ENCODE measurements around the gene TMIE. TPM values are rescaled to one million over a fixed set of nuclear protein-coding genes. Genes with fewer than 3 reads are reported as not detected.

Gene TMIE
- polyA plus RNA-seq, 1 donor (not counting 4 experiments of a cell fraction or from before 2014, with no cell fraction given), result 0.07 TPM

DNA sequence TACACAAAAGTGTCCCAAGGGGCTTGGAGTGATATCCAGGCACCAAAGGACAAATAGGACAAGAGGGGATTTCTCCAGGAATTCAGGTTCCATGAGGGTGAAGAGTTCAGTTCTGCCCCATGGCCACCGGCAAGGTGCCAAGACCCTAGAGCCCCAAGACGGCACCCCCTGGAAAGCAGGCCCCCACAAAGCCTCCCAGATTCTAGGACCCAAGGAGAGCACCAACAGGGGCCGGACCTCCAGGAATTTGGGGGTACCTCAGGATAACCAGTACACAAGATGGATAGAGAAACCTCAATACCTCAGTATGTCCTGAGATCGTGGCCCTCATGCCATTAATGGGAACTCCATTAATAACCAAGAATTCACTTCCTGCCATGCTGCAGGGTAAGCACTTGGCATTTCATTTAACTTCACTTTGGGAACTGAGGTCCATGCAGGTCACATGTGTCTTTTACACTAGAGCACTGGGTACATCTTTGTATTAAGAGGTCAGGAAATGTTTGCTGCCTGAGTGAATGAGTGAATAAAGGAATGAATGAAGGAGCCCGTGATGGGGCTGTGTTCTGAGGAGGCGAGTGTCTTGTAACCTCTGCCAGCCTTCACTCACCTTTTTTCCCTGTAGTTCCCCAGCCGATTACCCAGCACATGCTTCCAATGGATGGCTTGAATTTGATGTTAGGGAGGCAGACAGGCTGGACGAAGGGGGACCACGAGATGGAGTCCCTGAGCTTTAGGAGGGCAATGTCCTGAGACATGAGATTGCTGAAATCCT is 32.0 kb downstream of the TMIE start:
- dilution Hi-C loops (cut with MboI; ENCODE audit: extremely low pct_ligation_motif_present, low sequenced_read_pairs), result no loop called here
- no peaks in the 10 kb centered on the region for H3K9me1 ChIP-seq (ENCODE audit: control insufficient read depth, extremely low read depth, insufficient read depth, low read length)
- no peak overlapping the region for H3K9ac ChIP-seq (ENCODE audit: control insufficient read depth, extremely low read depth, insufficient read depth, low read length)
- no peaks in the 10 kb centered on the region for H3K79me2 ChIP-seq (ENCODE audit: control insufficient read depth, insufficient read depth, low read length)
- no peaks in the 10 kb centered on the region for H3K4me1 ChIP-seq (ENCODE audit: control insufficient read depth, extremely low read depth, insufficient read depth, low read length)
- peaks cover 13% of the 10 kb centered on the region for H3K27me3 ChIP-seq (ENCODE audit: control insufficient read depth, extremely low read depth, insufficient read depth, low read length)
- H3K4me2 ChIP-seq (ENCODE audit: control insufficient read depth, extremely low read depth, insufficient read depth, low read depth, low read length), result no peak overlapping the region
- H2AFZ ChIP-seq (ENCODE audit: control insufficient read depth, low read length), result no peak overlapping the region
- H3K36me3 ChIP-seq (ENCODE audit: control insufficient read depth in 2 of 2, extremely low read depth in 1 of 2, insufficient read depth in 2 of 2, low read length in 2 of 2), result no peaks in the 10 kb centered on the region
- H3K4me3 ChIP-seq (ENCODE audit: control insufficient read depth in 2 of 3, extremely low read depth in 1 of 3, insufficient read depth in 2 of 3, low read depth in 1 of 3, low read length in 3 of 3), result no peak overlapping the region
- no peak overlapping the region for H3K27ac ChIP-seq (ENCODE audit: control insufficient read depth, insufficient read depth, low read length)
- TF ChIP-seq EZH2 (IDR thresholded peaks at IDR 0.05; ENCODE audit: low read length), result no peak
- TF ChIP-seq, protein P1, sequence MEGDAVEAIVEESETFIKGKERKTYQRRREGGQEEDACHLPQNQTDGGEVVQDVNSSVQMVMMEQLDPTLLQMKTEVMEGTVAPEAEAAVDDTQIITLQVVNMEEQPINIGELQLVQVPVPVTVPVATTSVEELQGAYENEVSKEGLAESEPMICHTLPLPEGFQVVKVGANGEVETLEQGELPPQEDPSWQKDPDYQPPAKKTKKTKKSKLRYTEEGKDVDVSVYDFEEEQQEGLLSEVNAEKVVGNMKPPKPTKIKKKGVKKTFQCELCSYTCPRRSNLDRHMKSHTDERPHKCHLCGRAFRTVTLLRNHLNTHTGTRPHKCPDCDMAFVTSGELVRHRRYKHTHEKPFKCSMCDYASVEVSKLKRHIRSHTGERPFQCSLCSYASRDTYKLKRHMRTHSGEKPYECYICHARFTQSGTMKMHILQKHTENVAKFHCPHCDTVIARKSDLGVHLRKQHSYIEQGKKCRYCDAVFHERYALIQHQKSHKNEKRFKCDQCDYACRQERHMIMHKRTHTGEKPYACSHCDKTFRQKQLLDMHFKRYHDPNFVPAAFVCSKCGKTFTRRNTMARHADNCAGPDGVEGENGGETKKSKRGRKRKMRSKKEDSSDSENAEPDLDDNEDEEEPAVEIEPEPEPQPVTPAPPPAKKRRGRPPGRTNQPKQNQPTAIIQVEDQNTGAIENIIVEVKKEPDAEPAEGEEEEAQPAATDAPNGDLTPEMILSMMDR (optimal IDR thresholded peaks at IDR 0.05 in 1 of 3, IDR thresholded peaks at IDR 0.05 in 1 of 3, conservative IDR thresholded peaks at IDR 0.05 in 1 of 3; ENCODE audit: extremely low read depth in 1 of 3, insufficient read depth in 2 of 3, low read length in 3 of 3), result no peak
- H4K20me1 ChIP-seq (ENCODE audit: control insufficient read depth, extremely low read depth, insufficient read depth, low read length), result no peaks in the 10 kb centered on the region
- no peaks in the 10 kb centered on the region for H3K9me3 ChIP-seq (ENCODE audit: control insufficient read depth, low read depth, low read length)
- no peak for FAIRE-seq
- DNase-seq (ENCODE audit: low read depth, low spot score), result no peak

DNA sequence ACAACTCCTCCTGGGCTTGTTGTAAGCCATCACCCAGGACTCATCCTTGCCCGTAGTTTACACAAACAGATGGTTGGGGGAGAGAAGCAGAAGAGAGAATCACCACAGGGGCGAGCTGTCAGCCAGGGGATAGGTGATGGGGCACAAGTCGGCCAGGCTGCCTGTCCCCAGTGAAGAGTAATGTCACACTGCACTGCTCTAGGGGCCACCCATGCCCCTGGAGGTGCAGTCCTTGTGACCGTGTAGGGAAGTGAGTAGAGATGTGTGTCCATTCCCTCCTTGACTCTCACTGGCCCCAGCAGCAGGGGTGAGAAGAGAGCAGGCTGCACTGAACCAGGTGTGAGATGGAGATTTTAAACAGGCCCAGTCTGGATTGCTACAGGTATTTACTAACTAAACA is 33.6 kb downstream of the TMIE start:
- TF ChIP-seq, protein P1 (optimal IDR thresholded peaks at IDR 0.05 in 1 of 3, IDR thresholded peaks at IDR 0.05 in 1 of 3, conservative IDR thresholded peaks at IDR 0.05 in 1 of 3; ENCODE audit: extremely low read depth in 1 of 3, insufficient read depth in 2 of 3, low read length in 3 of 3), result no peak
- TF ChIP-seq EZH2 (IDR thresholded peaks at IDR 0.05; ENCODE audit: low read length), result no peak
- Histone ChIP-seq H3K79me2 (ENCODE audit: control insufficient read depth, insufficient read depth, low read length) (no peaks in the 10 kb centered on the region), H4K20me1 (ENCODE audit: control insufficient read depth, extremely low read depth, insufficient read depth, low read length) (no peaks in the 10 kb centered on the region), H3K27me3 (ENCODE audit: control insufficient read depth, extremely low read depth, insufficient read depth, low read length) (peaks cover 8% of the 10 kb centered on the region), H3K9ac (ENCODE audit: control insufficient read depth, extremely low read depth, insufficient read depth, low read length) (no peak overlapping the region), H3K4me3 (ENCODE audit: control insufficient read depth in 2 of 3, extremely low read depth in 1 of 3, insufficient read depth in 2 of 3, low read depth in 1 of 3, low read length in 3 of 3) (no peak overlapping the region), H3K36me3 (ENCODE audit: control insufficient read depth in 2 of 2, extremely low read depth in 1 of 2, insufficient read depth in 2 of 2, low read length in 2 of 2) (no peaks in the 10 kb centered on the region), H3K4me2 (ENCODE audit: control insufficient read depth, extremely low read depth, insufficient read depth, low read depth, low read length) (no peak overlapping the region), H2AFZ (ENCODE audit: control insufficient read depth, low read length) (no peak overlapping the region), H3K27ac (ENCODE audit: control insufficient read depth, insufficient read depth, low read length) (no peak overlapping the region), H3K9me1 (ENCODE audit: control insufficient read depth, extremely low read depth, insufficient read depth, low read length) (no peaks in the 10 kb centered on the region), H3K4me1 (ENCODE audit: control insufficient read depth, extremely low read depth, insufficient read depth, low read length) (no peaks in the 10 kb centered on the region), H3K9me3 (ENCODE audit: control insufficient read depth, low read depth, low read length) (no peaks in the 10 kb centered on the region)
- no peak for DNase-seq (ENCODE audit: low read depth, low spot score)
- no peak for FAIRE-seq
- dilution Hi-C loops (cut with MboI; ENCODE audit: extremely low pct_ligation_motif_present, low sequenced_read_pairs), result no loop called here
